ENCODE results near the gene MAP1LC3A.

- TF ChIP-seq, protein P1, sequence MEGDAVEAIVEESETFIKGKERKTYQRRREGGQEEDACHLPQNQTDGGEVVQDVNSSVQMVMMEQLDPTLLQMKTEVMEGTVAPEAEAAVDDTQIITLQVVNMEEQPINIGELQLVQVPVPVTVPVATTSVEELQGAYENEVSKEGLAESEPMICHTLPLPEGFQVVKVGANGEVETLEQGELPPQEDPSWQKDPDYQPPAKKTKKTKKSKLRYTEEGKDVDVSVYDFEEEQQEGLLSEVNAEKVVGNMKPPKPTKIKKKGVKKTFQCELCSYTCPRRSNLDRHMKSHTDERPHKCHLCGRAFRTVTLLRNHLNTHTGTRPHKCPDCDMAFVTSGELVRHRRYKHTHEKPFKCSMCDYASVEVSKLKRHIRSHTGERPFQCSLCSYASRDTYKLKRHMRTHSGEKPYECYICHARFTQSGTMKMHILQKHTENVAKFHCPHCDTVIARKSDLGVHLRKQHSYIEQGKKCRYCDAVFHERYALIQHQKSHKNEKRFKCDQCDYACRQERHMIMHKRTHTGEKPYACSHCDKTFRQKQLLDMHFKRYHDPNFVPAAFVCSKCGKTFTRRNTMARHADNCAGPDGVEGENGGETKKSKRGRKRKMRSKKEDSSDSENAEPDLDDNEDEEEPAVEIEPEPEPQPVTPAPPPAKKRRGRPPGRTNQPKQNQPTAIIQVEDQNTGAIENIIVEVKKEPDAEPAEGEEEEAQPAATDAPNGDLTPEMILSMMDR (conservative IDR thresholded peaks at IDR 0.05 in 1 of 2, IDR thresholded peaks at IDR 0.05 in 1 of 2; ENCODE audit: extremely low read depth in 1 of 2, insufficient read depth in 1 of 2, low read depth in 1 of 2, low read length in 2 of 2) = no peak
- no peak for TF ChIP-seq EZH2 (IDR thresholded peaks at IDR 0.05; ENCODE audit: borderline replicate concordance, low read length)
Observed at GRCh38 chr20:34564833-34565232, 6.3 kb downstream of the MAP1LC3A start.

Data from mammary epithelial cell (primary cell).